ENCODE data around the gene FGFR2. TPM values are rescaled to one million over a fixed set of nuclear protein-coding genes. Genes with fewer than 3 reads are reported as not detected.

FGFR2 gene
- total and polyA plus RNA-seq, 2 donors (not counting 3 experiments of a cell fraction or from before 2014, with no cell fraction given): 0.06 TPM; not detected in 1

- H2AFZ ChIP-seq (ENCODE audit: low read depth, low read length): no peak overlapping the region
- no peaks in the 10 kb centered on the region for H3K27me3 ChIP-seq (ENCODE audit: control insufficient read depth in 2 of 2, insufficient read depth in 2 of 2, low read length in 2 of 2)
- FAIRE-seq: no peak
- no peaks in the 10 kb centered on the region for H4K20me1 ChIP-seq (replicated peaks; ENCODE audit: control insufficient read depth, extremely low read depth, insufficient read depth, low read length)
- H3K4me3 ChIP-seq (replicated peaks in 1 of 3; ENCODE audit: insufficient read depth in 1 of 3, low read depth in 1 of 3, low read length in 3 of 3): no peak overlapping the region
- dilution Hi-C loops (cut with MboI; ENCODE audit: extremely low pct_ligation_motif_present, low sequenced_read_pairs): no loop called here
- H3K9ac ChIP-seq (replicated peaks; ENCODE audit: extremely low read depth, insufficient read depth, low read length): no peak overlapping the region
- BruUV-seq (replicated peaks): no TSS peak
- H3K9me1 ChIP-seq (replicated peaks; ENCODE audit: control insufficient read depth, extremely low read depth, insufficient read depth, low read length): no peaks in the 10 kb centered on the region
- H3K36me3 ChIP-seq (ENCODE audit: control insufficient read depth in 2 of 2, extremely low read depth in 1 of 2, insufficient read depth in 2 of 2, low read length in 2 of 2): no peaks in the 10 kb centered on the region
- DNase-seq (ENCODE audit: low read depth, low spot score): no peak
- no peaks in the 10 kb centered on the region for H3K9me3 ChIP-seq (replicated peaks; ENCODE audit: control insufficient read depth, insufficient read depth, low read length)
- ChIA-PET POLR2A (no interaction called here), CTCF (no interaction called here)
- TF ChIP-seq MYC (IDR thresholded peaks at IDR 0.05; ENCODE audit: low read depth, low read length) (no peak), EZH2 (IDR thresholded peaks at IDR 0.05; ENCODE audit: borderline replicate concordance, low read depth, low read length, severe bottlenecking) (no peak), POLR2AphosphoS5 (IDR thresholded peaks at IDR 0.05; ENCODE audit: insufficient read depth, low read depth, low read length) (no peak), CTCF (IDR thresholded peaks at IDR 0.05; ENCODE audit: extremely low read depth in 1 of 2, insufficient read depth in 1 of 2, low read depth in 1 of 2, low read length in 2 of 2) (no peak), GATA2 (IDR thresholded peaks at IDR 0.05; ENCODE audit: insufficient read depth, insufficient read length, low read depth, low read length) (no peak)
- TF ChIP-seq, protein P1, sequence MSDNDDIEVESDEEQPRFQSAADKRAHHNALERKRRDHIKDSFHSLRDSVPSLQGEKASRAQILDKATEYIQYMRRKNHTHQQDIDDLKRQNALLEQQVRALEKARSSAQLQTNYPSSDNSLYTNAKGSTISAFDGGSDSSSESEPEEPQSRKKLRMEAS (IDR thresholded peaks at IDR 0.05; ENCODE audit: insufficient read depth, insufficient read length): no peak
- no peak overlapping the region for H3K27ac ChIP-seq (ENCODE audit: insufficient read depth, low read depth, low read length)
- intact Hi-C loops (cut with micrococcal nuclease): no loop called here
- no peaks in the 10 kb centered on the region for H3K4me1 ChIP-seq (ENCODE audit: control insufficient read depth, extremely low read depth, insufficient read depth, low read length)
- H3K4me2 ChIP-seq (ENCODE audit: insufficient read depth, low read length): no peak overlapping the region
- no peaks in the 10 kb centered on the region for H3K79me2 ChIP-seq (ENCODE audit: control insufficient read depth, insufficient read depth, low read length)
These were observed 18.9 kb upstream of the FGFR2 start for GRCh38 chr10:121617176-121617575.
